NCI-H1930 (cell line): ENCODE results near the gene ZNF605.
A peak's percentile ranks its signal among the peaks of the same experiment; 100 is the strongest.
"Not testable (repeated sequence)": the region's sequence is repeated elsewhere in the genome, so short reads cannot be mapped to it uniquely, and the experiment has no call there.

ENCODE experiments used
- DNase-seq, 2 experiments: peaks; one replicate each; lab custom pipeline; 2025; lab: John Stamatoyannopoulos, UW

Gene ZNF605

GRCh38 chr12:132904718-132905328, 51.3 kb downstream of the ZNF605 start:
- DNase-seq = no peak

GRCh38 chr12:132899033-132899432, 57.1 kb downstream of the ZNF605 start:
- DNase-seq = no peak

- DNase-seq = no peak
Measured at GRCh38 chr12:132888852-132889251, 67.3 kb downstream of the ZNF605 start.

GRCh38 chr12:132887513-132888351, 68.4 kb downstream of the ZNF605 start, which contains the start of gene CHFR:
Gene CHFR, minus strand, starts transcription at chr12:132887605. Its CDS starts 277 bp downstream, at chr12:132887328.
- DNase-seq = peak; percentile 84 to 96

GRCh38 chr12:132886529-132887477, 69.3 kb downstream of the ZNF605 start:
- DNase-seq = no peak

- DNase-seq = no peak
Measured at GRCh38 chr12:132881818-132882217, 74.3 kb downstream of the ZNF605 start.

GRCh38 chr12:132874620-132875019, 81.5 kb downstream of the ZNF605 start:
- DNase-seq = not testable (repeated sequence)

GRCh38 chr12:132874175-132874574, 81.9 kb downstream of the ZNF605 start:
- no peak for DNase-seq

- no peak for DNase-seq
Measured at GRCh38 chr12:132873724-132874123, 82.4 kb downstream of the ZNF605 start.

GRCh38 chr12:132872975-132873421, 83.1 kb downstream of the ZNF605 start:
- no peak for DNase-seq

GRCh38 chr12:132872073-132872855, 83.8 kb downstream of the ZNF605 start:
- no peak for DNase-seq

GRCh38 chr12:132869551-132869950, 86.6 kb downstream of the ZNF605 start:
- no peak for DNase-seq
